Measurements from ENCODE around the gene DYNC1LI1. TPM values are rescaled to one million over a fixed set of nuclear protein-coding genes. Genes with fewer than 3 reads are reported as not detected.
A peak's percentile ranks its signal among the peaks of the same experiment; 100 is the strongest.

DYNC1LI1 gene
- total RNA-seq, 2 experiments from 2014 or later, result 28.6 to 48.7 TPM

DNA sequence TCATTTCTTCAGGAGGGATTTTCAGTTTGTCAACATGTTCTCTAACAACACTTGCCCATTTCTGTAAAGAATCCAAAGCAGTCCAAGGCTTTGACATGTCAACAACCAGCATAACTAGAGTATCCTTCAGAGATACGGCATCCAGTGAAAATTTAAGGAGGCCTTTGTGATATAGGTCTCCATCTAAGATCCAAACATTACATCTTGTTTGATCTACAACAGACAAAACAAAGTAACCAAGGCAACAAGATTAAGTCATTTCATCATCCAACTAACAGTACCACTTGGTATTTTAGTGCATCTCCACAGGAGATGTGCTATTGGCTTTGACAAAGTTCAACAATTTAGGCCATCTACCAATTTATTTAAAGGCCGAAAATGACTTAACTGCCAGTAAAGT is 25.8 kb downstream of the DYNC1LI1 start:
- H3K9me3 ChIP-seq (ENCODE audit: low read length), result no peaks in the 10 kb centered on the region
- no peak overlapping the region for H2AFZ ChIP-seq (ENCODE audit: low read length)
- CTCF ChIA-PET (ENCODE audit: unreplicated experiment), result no interaction called here
- no peak overlapping the region for H3K4me3 ChIP-seq (ENCODE audit: low read depth, low read length, poor library complexity, severe bottlenecking)
- peaks cover 40% of the 10 kb centered on the region; the same call in 1 of the 2 replicates for H3K79me2 ChIP-seq (ENCODE audit: insufficient read depth, low read depth, low read length)
- no peak overlapping the region for H3K27ac ChIP-seq (ENCODE audit: low read depth, low read length, poor library complexity, severe bottlenecking)
- POLR2A ChIA-PET, result interaction anchor here (0.6 to 1.3 kb wide), 2 partner anchors 13 kb away, joined by 3 to 6 read pairs; no protein-coding TSS in a partner anchor
- H4K20me1 ChIP-seq (ENCODE audit: insufficient read depth, low read length), result peaks cover 3% of the 10 kb centered on the region; the same call in 1 of the 2 replicates
- intact Hi-C loops (cut with micrococcal nuclease; ENCODE audit: unreplicated experiment), result no loop called here
- no peaks in the 10 kb centered on the region for H3K9me2 ChIP-seq (ENCODE audit: insufficient read depth, low read length)
- TF ChIP-seq EZH2phosphoT487 (IDR thresholded peaks at IDR 0.05; ENCODE audit: borderline replicate concordance, low read depth, low read length) (no peak), CTCF (conservative IDR thresholded peaks at IDR 0.05; ENCODE audit: low read length) (no peak)
- no peak overlapping the region for H3K4me2 ChIP-seq (ENCODE audit: low read length)
- peaks cover 46% of the 10 kb centered on the region for H3K36me3 ChIP-seq (ENCODE audit: insufficient read depth, low read length)
- TSS peak; percentile 21 for BruUV-seq (replicated peaks)
- no peak for DNase-seq (ENCODE audit: low spot score)
- H3K4me1 ChIP-seq (ENCODE audit: insufficient read depth, low read length, poor library complexity, severe bottlenecking), result no peaks in the 10 kb centered on the region

GRCh38 chr3:32542807-32543206 is 27.9 kb downstream of the DYNC1LI1 start:
- Histone ChIP-seq H3K4me2 (ENCODE audit: low read length) (no peak overlapping the region), H3K79me2 (ENCODE audit: insufficient read depth, low read depth, low read length) (peaks cover 20% of the 10 kb centered on the region; the same call in 1 of the 2 replicates), H3K9me3 (ENCODE audit: low read length) (no peaks in the 10 kb centered on the region), H3K36me3 (ENCODE audit: insufficient read depth, low read length) (peaks cover 54% of the 10 kb centered on the region), H3K4me1 (ENCODE audit: insufficient read depth, low read length, poor library complexity, severe bottlenecking) (no peaks in the 10 kb centered on the region), H3K4me3 (ENCODE audit: low read depth, low read length, poor library complexity, severe bottlenecking) (no peak overlapping the region), H3K9me2 (ENCODE audit: insufficient read depth, low read length) (no peaks in the 10 kb centered on the region), H2AFZ (ENCODE audit: low read length) (no peak overlapping the region), H4K20me1 (ENCODE audit: insufficient read depth, low read length) (peaks cover 3% of the 10 kb centered on the region; the same call in 1 of the 2 replicates), H3K27ac (ENCODE audit: low read depth, low read length, poor library complexity, severe bottlenecking) (no peak overlapping the region)
- intact Hi-C loops (cut with micrococcal nuclease; ENCODE audit: unreplicated experiment), result no loop called here
- ChIA-PET POLR2A (interaction anchor here (0.6 to 1.8 kb wide), 4 partner anchors 10 to 435 kb away, joined by 3 to 6 read pairs (median 4); no protein-coding TSS in a partner anchor), CTCF (ENCODE audit: unreplicated experiment) (no interaction called here)
- TSS peak; percentile 51 for BruUV-seq (replicated peaks)
- DNase-seq (ENCODE audit: low spot score), result no peak
- TF ChIP-seq EZH2phosphoT487 (IDR thresholded peaks at IDR 0.05; ENCODE audit: borderline replicate concordance, low read depth, low read length), result no peak
- no peak for TF ChIP-seq CTCF (conservative IDR thresholded peaks at IDR 0.05; ENCODE audit: low read length)

DNA sequence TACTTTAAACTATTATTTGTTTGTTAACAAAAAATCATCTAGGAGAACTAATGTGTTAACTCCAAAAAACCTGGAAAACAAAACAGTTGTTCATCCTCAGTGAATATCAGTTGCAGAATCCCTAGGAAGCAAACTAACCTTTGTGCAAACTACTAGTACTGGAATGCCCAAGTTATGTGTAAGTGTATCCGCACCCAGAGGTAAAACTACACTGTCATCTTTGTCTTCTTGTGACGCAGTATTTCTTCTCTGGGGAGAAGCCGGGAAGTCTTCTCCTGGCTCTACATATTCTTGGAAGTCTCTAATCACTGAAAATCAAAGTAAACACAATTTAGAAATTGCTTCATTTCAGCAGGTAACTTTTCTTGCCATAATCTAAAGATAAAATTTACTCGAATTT is 29.8 kb downstream of the DYNC1LI1 start:
- H3K9me2 ChIP-seq (ENCODE audit: insufficient read depth, low read length), result no peaks in the 10 kb centered on the region
- DNase-seq (ENCODE audit: low spot score), result no peak
- no TSS peak for BruUV-seq (replicated peaks)
- no peaks in the 10 kb centered on the region for H4K20me1 ChIP-seq (ENCODE audit: insufficient read depth, low read length)
- no peak overlapping the region for H3K4me2 ChIP-seq (ENCODE audit: low read length)
- H3K4me3 ChIP-seq (ENCODE audit: low read depth, low read length, poor library complexity, severe bottlenecking), result no peak overlapping the region
- no peak for TF ChIP-seq CTCF (conservative IDR thresholded peaks at IDR 0.05; ENCODE audit: low read length)
- no peak for TF ChIP-seq EZH2phosphoT487 (IDR thresholded peaks at IDR 0.05; ENCODE audit: borderline replicate concordance, low read depth, low read length)
- no peaks in the 10 kb centered on the region for H3K9me3 ChIP-seq (ENCODE audit: low read length)
- intact Hi-C loops (cut with micrococcal nuclease; ENCODE audit: unreplicated experiment), result no loop called here
- no peaks in the 10 kb centered on the region for H3K4me1 ChIP-seq (ENCODE audit: insufficient read depth, low read length, poor library complexity, severe bottlenecking)
- H3K27ac ChIP-seq (ENCODE audit: low read depth, low read length, poor library complexity, severe bottlenecking), result no peak overlapping the region
- peaks cover 10% of the 10 kb centered on the region; the same call in 1 of the 2 replicates for H3K79me2 ChIP-seq (ENCODE audit: insufficient read depth, low read depth, low read length)
- no peak overlapping the region for H2AFZ ChIP-seq (ENCODE audit: low read length)
- peaks cover 67% of the 10 kb centered on the region for H3K36me3 ChIP-seq (ENCODE audit: insufficient read depth, low read length)
- CTCF ChIA-PET (ENCODE audit: unreplicated experiment), result no interaction called here
- POLR2A ChIA-PET, result no interaction called here
